HG03457 (cell line): Measurements from ENCODE around the gene RIOK3.

Source experiments
- ATAC-seq: cut with Tn5 transposase; IDR thresholded peaks from one replicate; pipeline ENCODE4 v1.9.1; 2021; ENCODE audit warnings: moderate number of reproducible peaks; ENCODE audit not compliant: unreplicated experiment

RIOK3 gene

GRCh38 chr18:23528580-23529472, 75.7 kb downstream of the RIOK3 start:
- ATAC-seq: no peak

GRCh38 chr18:23529604-23530003, 76.5 kb downstream of the RIOK3 start:
- no peak for ATAC-seq

- no peak for ATAC-seq
These were observed 77.1 kb downstream of the RIOK3 start for GRCh38 chr18:23530195-23530594.

- no peak for ATAC-seq
These were observed 78.8 kb downstream of the RIOK3 start for GRCh38 chr18:23531912-23532311.
